LNCaP clone FGC (cell line): Measurements from ENCODE around the gene ZNF526.

Source experiments
- DNase-seq: peaks from one replicate; pipeline ENCODE4 v3.0.0-alpha.2; 2011; ENCODE audit warnings: low read depth
- H3K4me3 ChIP-seq: 2 replicates; pipeline ENCODE4 v1.5.1; 2011; ENCODE audit warnings: mild to moderate bottlenecking, low read depth, low read length, control low read depth
- TF ChIP-seq, protein P1 (sequence below): IDR thresholded peaks from 2 replicates; pipeline ENCODE4 v1.5.1; 2012; ENCODE audit warnings: mild to moderate bottlenecking; ENCODE audit not compliant: control insufficient read depth, insufficient read depth; ENCODE audit errors: extremely low read depth

ZNF526 gene

DNA sequence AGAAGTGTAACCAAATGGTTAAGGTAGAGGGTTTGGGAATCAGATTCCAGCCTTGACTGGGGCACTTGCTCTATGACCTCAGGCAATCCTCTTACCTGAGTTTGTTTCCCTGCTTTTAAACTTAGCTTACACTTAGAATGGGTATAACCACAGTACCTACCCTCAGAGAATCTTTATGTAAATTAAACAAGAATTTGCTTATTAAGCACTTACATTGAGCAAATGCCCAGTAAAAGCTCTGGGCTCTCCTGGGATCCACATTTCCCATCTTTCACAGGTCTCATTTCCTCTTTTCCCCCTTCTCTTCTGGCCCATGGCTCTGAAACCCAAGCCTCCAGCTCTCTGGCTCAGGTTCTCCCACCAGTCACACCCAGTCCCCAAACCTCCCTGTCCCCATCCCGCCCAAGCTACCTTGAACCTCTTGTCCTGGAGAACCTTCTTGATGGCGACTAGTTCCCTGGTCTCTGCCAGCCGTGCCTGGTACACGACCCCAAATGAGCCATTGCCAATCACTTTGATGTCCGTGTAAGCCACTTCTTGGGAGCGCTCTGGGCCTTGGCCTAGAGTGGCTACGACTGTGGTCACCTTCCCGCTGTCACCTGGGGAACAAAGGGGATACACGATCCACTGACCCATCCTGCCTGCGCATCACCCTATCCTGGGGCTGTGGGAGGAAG is 19.6 kb downstream of the ZNF526 start:
- no peak overlapping the region for H3K4me3 ChIP-seq
- TF ChIP-seq, protein P1, sequence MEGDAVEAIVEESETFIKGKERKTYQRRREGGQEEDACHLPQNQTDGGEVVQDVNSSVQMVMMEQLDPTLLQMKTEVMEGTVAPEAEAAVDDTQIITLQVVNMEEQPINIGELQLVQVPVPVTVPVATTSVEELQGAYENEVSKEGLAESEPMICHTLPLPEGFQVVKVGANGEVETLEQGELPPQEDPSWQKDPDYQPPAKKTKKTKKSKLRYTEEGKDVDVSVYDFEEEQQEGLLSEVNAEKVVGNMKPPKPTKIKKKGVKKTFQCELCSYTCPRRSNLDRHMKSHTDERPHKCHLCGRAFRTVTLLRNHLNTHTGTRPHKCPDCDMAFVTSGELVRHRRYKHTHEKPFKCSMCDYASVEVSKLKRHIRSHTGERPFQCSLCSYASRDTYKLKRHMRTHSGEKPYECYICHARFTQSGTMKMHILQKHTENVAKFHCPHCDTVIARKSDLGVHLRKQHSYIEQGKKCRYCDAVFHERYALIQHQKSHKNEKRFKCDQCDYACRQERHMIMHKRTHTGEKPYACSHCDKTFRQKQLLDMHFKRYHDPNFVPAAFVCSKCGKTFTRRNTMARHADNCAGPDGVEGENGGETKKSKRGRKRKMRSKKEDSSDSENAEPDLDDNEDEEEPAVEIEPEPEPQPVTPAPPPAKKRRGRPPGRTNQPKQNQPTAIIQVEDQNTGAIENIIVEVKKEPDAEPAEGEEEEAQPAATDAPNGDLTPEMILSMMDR = no peak
- DNase-seq = no peak

DNA sequence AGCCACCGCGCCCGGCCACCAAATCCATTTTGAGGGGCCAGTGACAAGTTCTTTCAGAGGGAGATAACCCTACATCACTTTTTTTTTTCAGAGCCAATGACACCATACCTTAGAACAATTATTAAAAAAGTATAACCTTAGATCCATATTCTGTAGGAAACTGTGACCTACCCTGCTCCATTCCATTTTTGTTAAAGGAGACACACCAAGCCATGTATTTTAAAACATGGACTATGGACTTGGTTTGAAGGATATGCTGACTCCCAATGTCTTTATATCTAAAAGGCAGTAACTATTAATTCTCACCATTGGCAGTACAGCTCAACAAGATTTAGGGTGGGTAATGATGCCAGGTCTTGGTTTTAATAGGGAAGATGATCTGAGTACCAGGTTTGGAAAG is 21.2 kb downstream of the ZNF526 start:
- TF ChIP-seq, protein P1 = no peak

DNA sequence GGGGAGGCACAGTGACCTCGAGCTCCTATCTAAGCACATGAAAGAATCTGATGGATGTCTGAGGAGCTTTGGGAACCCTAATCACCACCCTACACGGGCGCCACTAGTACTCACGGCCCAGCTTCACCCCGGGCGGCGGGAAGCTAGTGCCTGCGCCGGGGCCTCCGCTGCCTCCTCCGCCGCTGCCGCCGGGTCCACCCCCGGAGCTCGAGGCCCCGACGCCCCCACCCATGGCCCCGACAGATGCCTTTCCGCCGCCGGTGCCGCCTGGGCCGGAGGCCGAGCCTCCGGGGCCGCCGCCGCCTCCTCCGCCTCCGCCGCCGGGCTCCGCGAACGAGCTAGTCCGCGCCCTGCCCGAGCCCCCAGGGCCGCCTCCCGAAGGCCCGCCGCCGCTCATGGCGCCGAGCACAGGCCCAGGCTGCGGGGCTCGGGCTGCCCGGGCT is 22.0 kb downstream of the ZNF526 start:
- DNase-seq = no peak
- H3K4me3 ChIP-seq = peak overlapping the region; percentile 74
- TF ChIP-seq, protein P1 = no peak

More for the DNA sequence above, 21.2 kb downstream of the ZNF526 start:
- no peak for DNase-seq
- H3K4me3 ChIP-seq = peak overlapping the region; percentile 74

DNA sequence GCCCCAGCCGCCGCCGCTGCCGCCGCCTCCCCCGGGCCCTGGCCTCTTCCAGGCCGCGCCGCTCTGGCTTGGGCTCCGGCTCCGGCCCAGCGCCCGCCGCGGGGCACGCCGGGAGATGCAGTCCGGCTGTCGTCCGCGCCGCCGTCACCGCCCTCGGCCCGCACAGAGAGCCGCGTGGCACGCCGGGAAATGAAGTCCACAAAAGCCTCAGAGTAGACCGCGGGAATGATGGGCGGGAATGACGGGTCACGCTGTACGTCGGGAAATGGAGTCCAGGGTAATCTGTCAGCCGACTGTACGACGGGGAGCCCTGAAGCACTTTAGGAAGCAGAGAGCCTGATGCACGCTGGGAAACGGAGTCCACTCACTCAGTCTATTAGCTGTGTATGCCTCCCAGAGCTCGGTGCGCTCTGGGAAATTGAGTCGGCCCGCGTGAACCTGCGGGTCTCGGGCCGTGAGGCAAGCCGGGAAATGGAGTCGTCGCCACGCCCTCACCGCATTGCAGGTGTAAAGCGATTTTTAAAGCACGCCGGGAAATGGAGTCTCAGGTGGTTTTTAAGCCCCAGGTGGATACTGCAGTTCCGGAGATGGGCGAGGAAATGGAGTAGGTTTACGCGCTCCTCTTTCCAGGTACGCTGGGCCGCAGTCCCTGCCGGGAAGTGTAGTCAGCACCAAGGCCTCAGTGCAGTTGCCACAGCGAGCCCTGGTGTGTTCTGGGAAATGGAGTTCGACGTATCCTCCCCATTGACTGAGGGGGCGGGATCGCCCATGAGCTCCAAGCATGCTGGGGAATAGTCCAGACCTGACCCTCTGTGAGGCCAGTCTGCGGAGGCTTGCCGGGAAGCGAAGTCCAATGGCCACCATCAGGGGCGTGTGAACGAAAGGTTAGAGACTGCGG is 22.6 kb downstream of the ZNF526 start, which contains the start of gene GSK3A:
Gene GSK3A, minus strand, starts transcription at position 91 of the 898 bp plus-strand sequence. CDS start 137 bp downstream, outside the sequence.
- peak within 1 kb of the TSS; percentile 74 for H3K4me3 ChIP-seq
- peak; percentile 96 for DNase-seq
- TF ChIP-seq, protein P1 = no peak

DNA sequence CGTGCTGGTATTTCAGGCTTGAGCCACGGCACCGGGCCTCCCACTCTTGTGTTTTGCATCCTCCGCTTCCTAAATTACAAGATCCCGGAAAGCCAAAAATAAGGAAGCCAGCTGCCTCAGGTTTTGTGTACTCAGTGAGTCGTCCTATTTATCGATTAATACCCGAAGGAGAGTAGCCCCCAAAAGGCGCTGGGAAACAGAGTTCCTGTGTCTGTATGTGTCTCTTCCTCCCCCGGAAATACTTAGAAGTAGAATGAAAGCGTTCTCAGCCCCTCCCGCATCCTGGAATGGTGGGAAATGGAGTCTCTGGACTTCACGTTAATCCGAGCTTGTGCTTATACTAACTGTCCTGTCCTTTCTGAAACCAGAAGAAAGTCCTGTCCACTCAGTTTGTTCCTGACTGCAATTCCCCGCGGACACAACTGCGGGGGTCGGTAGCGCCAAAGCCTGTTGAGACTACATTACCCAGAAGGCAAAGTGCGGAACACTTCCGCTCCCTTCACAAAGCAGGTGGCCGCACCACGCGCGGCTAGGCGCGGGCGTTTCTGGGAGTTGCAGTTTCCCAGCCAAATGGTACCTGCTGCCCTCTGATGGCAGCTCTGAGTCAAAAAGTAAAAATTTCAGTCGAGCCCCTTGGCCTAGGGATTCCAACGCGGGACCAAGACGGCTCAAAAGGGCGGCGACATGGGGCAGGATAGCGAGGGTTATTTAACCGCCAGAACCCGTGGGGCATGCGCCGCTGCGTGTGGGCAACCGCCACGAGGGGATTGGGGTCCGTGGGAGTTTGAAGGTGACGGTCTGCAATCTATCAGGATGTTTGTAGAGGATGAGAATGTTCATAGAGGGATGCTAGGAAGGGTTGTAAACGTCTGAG is 24.5 kb downstream of the ZNF526 start:
- DNase-seq = peak; percentile 58
- TF ChIP-seq, protein P1 = peak; percentile 49

DNA sequence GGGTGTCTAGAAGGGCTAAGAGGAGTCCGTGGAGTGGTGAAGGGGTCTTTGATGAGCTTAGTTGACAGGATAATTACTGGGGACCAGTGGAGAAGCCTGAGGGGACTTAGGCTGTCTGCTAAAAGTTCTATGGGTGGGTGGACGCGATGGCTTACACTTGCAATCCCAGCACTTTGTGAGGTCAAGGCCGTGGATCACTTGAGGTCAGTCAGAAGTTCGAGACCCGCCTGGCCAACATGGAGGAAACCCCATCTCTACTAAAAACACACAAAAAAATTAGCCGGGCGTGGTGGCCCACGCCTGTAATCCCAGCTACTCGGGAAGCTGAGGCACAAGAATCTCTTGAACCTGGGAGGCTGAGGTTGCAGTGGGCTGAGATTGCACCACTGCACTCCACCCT is 25.1 kb downstream of the ZNF526 start:
- TF ChIP-seq, protein P1 = no peak
- no peak overlapping the region for H3K4me3 ChIP-seq
- no peak for DNase-seq

More for the DNA sequence above, 24.5 kb downstream of the ZNF526 start:
- H3K4me3 ChIP-seq = peak overlapping the region; percentile 67
